Measurements from ENCODE around the gene GPR179.

GPR179 gene

DNA sequence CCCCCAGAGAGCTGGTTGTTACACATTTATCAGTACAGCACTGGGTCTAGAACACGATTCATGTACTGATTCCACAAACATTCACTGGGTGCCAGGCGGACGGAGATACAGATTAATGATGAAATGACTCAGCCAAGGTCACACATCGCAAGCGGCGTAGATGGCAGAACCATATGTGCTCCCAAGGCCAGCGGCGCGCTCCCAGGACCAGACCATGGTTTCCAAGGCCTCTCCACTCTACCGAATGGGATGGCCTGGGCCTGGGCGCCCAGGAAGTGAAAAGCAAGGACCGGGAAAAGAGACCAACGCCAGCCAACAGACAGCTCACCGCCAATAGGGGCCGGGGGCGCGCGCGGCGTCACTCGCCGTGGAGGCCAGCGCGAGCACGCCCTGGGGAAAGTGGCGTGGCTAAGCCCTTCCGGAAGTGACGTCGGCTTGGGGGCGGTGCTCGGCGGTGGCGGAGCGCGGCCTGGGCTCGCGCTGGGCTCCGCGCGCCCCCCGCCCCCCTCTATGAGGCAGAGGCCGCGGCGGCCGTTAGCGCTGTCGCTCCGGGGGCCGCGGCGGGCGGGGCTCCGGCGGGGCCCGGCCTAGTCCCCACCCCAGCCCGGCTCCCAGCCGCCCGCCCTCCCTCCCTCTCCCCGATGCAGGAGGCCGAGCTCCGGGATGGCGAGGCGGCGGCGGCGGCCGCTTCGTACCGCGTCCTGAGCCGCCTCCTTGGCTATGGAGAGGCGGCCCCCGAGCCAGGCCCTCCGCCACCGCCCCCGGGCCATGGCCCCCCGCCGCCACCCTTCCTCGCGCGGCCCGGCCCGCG, 7.9 kb upstream of the GPR179 start, which contains the start of gene SOCS7:
TSS of gene SOCS7 (plus strand) at position 433 of the 811 bp plus-strand sequence. CDS start at position 642, 209 bp downstream.
- TF ChIP-seq NFIC (IDR thresholded peaks at IDR 0.05), result no peak
- no peak for TF ChIP-seq TCF12 (IDR thresholded peaks at IDR 0.05; ENCODE audit: low read depth)
- TF ChIP-seq TEAD4 (IDR thresholded peaks at IDR 0.05), result no peak
- TF ChIP-seq, protein P1, sequence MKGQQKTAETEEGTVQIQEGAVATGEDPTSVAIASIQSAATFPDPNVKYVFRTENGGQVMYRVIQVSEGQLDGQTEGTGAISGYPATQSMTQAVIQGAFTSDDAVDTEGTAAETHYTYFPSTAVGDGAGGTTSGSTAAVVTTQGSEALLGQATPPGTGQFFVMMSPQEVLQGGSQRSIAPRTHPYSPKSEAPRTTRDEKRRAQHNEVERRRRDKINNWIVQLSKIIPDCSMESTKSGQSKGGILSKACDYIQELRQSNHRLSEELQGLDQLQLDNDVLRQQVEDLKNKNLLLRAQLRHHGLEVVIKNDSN (IDR thresholded peaks at IDR 0.05), result no peak
- TF ChIP-seq EGR1 (IDR thresholded peaks at IDR 0.05), result no peak
- TF ChIP-seq, protein P2, sequence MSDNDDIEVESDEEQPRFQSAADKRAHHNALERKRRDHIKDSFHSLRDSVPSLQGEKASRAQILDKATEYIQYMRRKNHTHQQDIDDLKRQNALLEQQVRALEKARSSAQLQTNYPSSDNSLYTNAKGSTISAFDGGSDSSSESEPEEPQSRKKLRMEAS (IDR thresholded peaks at IDR 0.05), result peak; percentile 84
- no peak for TF ChIP-seq RAD21 (IDR thresholded peaks at IDR 0.05; ENCODE audit: low read depth)
- peak; percentile 71 for TF ChIP-seq CREB1 (IDR thresholded peaks at IDR 0.05; ENCODE audit: low read depth)
- TF ChIP-seq FOXM1 (IDR thresholded peaks at IDR 0.05; ENCODE audit: borderline replicate concordance, low read depth), result no peak
- TF ChIP-seq REST (IDR thresholded peaks at IDR 0.05; ENCODE audit: low read depth), result no peak
- TF ChIP-seq CEBPB (IDR thresholded peaks at IDR 0.05), result no peak
- peak; percentile 55; the same call in 1 of the 2 replicates for TF ChIP-seq TAF1 (IDR thresholded peaks at IDR 0.05; ENCODE audit: low read depth)
- TF ChIP-seq EP300 (IDR thresholded peaks at IDR 0.05; ENCODE audit: borderline replicate concordance), result no peak
- peak; percentile 18 for TF ChIP-seq ZBTB7A (IDR thresholded peaks at IDR 0.05; ENCODE audit: low read depth)
- no peak for TF ChIP-seq YY1 (IDR thresholded peaks at IDR 0.05; ENCODE audit: low read depth)

DNA sequence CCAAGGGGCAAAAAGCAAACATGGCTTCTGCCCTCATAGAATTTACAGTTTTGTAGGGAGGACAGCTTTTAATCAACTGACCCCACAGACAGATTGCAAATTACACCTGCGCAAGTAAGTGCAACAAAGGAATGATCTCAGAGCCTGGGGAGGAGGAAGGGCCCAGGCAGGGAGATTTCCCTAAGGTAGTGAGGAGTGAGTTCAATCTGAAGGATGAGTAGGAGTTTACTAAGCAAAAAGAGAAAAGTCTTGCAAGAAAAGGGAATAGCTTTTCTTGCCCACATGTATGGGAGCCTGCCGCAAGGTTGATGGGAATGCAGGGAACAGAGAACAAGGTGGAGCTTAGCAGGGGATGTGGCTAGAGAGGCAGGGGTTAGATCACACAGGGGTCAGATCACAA, 6.3 kb upstream of the GPR179 start:
- TF ChIP-seq TCF12 (IDR thresholded peaks at IDR 0.05; ENCODE audit: low read depth) (no peak), NFIC (IDR thresholded peaks at IDR 0.05) (no peak), TAF1 (IDR thresholded peaks at IDR 0.05; ENCODE audit: low read depth) (no peak), EP300 (IDR thresholded peaks at IDR 0.05; ENCODE audit: borderline replicate concordance) (no peak), YY1 (IDR thresholded peaks at IDR 0.05; ENCODE audit: low read depth) (no peak), CREB1 (IDR thresholded peaks at IDR 0.05; ENCODE audit: low read depth) (no peak), RAD21 (IDR thresholded peaks at IDR 0.05; ENCODE audit: low read depth) (no peak), CEBPB (IDR thresholded peaks at IDR 0.05) (no peak), TEAD4 (IDR thresholded peaks at IDR 0.05) (no peak), FOXM1 (IDR thresholded peaks at IDR 0.05; ENCODE audit: borderline replicate concordance, low read depth) (no peak)
- TF ChIP-seq, protein P2 (IDR thresholded peaks at IDR 0.05), result no peak
- TF ChIP-seq, protein P1 (IDR thresholded peaks at IDR 0.05), result no peak

DNA sequence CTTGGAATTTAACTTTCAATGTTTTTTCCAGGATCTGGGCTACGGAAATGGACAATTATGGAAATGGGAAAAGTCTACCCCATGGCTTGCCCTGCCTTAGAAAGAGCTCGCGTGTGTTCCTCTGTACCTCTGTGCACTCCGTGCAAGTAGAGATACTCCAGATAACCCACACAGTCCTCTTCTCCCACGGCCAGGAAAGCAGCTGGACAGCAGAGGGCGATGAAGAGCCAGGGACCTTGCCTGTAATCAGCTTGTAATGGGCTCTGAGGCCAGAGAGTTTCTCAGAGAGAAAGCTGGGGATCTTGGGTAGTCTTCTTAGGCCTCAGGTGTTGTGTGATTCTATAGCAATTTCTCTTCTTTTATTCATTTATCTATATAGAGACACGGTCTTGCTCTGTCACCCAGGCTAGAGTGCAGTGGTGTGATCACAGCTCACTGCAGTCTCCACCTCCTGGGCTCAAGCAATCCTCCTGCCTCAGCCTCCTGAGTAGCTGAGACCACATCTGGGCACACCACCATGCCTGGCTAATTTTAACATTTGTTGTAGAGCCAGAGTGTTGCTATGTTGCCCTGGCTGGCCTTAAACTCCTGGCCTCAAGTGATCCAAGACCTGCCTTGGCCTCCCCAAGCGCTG, 5.5 kb upstream of the GPR179 start:
- TF ChIP-seq EGR1 (IDR thresholded peaks at IDR 0.05), result no peak
- peak; percentile 92 for TF ChIP-seq RAD21 (IDR thresholded peaks at IDR 0.05; ENCODE audit: low read depth)

- TF ChIP-seq EP300 (IDR thresholded peaks at IDR 0.05; ENCODE audit: borderline replicate concordance), result no peak
- TF ChIP-seq, protein P1 (IDR thresholded peaks at IDR 0.05), result no peak
- TF ChIP-seq NFIC (IDR thresholded peaks at IDR 0.05), result no peak
- no peak for TF ChIP-seq CREB1 (IDR thresholded peaks at IDR 0.05; ENCODE audit: low read depth)
- TF ChIP-seq, protein P2 (IDR thresholded peaks at IDR 0.05), result no peak
- no peak for TF ChIP-seq FOXM1 (IDR thresholded peaks at IDR 0.05; ENCODE audit: borderline replicate concordance, low read depth)
These were observed 2.0 kb upstream of the GPR179 start for GRCh38 chr17:38345743-38346142.

- no peak for TF ChIP-seq CEBPB (IDR thresholded peaks at IDR 0.05)
- no peak for TF ChIP-seq NFIC (IDR thresholded peaks at IDR 0.05)
- no peak for TF ChIP-seq CREB1 (IDR thresholded peaks at IDR 0.05; ENCODE audit: low read depth)
- no peak for TF ChIP-seq REST (IDR thresholded peaks at IDR 0.05; ENCODE audit: low read depth)
- TF ChIP-seq, protein P2 (IDR thresholded peaks at IDR 0.05), result no peak
- no peak for TF ChIP-seq TCF12 (IDR thresholded peaks at IDR 0.05; ENCODE audit: low read depth)
- TF ChIP-seq, protein P1 (IDR thresholded peaks at IDR 0.05), result no peak
- no peak for TF ChIP-seq EGR1 (IDR thresholded peaks at IDR 0.05)
- no peak for TF ChIP-seq TAF1 (IDR thresholded peaks at IDR 0.05; ENCODE audit: low read depth)
- TF ChIP-seq TEAD4 (IDR thresholded peaks at IDR 0.05), result no peak
- TF ChIP-seq RAD21 (IDR thresholded peaks at IDR 0.05; ENCODE audit: low read depth), result no peak
- no peak for TF ChIP-seq YY1 (IDR thresholded peaks at IDR 0.05; ENCODE audit: low read depth)
- no peak for TF ChIP-seq EP300 (IDR thresholded peaks at IDR 0.05; ENCODE audit: borderline replicate concordance)
- TF ChIP-seq ZBTB7A (IDR thresholded peaks at IDR 0.05; ENCODE audit: low read depth), result no peak
- TF ChIP-seq FOXM1 (IDR thresholded peaks at IDR 0.05; ENCODE audit: borderline replicate concordance, low read depth), result no peak
These were observed 627 bp upstream of the GPR179 start for GRCh38 chr17:38344420-38344745.
